ENCODE measurements around the gene TSPAN14.

DNA sequence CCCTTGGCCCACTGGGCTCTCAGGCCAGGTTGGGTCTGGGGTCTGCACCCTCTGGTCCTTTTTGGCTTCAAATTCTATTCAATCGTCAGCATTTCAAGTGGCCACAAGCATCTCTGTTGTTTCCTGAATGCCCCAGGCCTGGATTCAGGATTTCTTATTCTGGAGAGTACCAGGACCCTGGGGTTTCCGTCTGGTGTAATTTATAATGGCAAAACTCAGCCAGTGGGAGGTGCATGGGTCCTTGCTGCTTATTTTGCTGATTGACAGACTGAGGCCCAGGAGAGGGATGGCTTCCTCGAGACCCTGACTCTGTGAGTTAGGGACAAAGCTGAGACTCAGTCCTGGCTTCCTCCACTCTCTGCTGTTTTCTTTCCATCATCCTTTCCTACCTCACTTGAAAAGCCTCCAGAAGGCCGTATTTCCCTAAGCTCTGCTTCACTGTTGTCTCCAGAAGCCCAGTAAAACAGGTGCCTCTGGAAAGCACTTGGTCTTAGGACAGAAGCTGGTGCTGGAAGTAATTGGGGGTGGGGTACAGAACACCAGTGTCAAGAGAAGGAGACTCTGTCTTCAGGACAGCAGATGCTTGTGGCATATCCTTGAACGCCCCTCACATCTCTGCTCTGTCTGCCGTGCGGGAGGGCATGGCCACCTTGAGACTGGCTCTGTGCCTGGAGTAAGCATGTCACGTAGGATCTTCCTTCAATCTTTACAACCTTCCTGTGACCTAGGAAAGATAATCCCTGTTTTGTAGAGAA, 44.1 kb downstream of the TSPAN14 start:
- TF ChIP-seq POLR2A (IDR thresholded peaks at IDR 0.05): no peak
- TF ChIP-seq, protein P1, sequence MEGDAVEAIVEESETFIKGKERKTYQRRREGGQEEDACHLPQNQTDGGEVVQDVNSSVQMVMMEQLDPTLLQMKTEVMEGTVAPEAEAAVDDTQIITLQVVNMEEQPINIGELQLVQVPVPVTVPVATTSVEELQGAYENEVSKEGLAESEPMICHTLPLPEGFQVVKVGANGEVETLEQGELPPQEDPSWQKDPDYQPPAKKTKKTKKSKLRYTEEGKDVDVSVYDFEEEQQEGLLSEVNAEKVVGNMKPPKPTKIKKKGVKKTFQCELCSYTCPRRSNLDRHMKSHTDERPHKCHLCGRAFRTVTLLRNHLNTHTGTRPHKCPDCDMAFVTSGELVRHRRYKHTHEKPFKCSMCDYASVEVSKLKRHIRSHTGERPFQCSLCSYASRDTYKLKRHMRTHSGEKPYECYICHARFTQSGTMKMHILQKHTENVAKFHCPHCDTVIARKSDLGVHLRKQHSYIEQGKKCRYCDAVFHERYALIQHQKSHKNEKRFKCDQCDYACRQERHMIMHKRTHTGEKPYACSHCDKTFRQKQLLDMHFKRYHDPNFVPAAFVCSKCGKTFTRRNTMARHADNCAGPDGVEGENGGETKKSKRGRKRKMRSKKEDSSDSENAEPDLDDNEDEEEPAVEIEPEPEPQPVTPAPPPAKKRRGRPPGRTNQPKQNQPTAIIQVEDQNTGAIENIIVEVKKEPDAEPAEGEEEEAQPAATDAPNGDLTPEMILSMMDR (IDR thresholded peaks at IDR 0.05): no peak
